Activated effector memory CD4-positive, alpha-beta T cell treated with anti-CD3 and anti-CD28 coated beads, Interleukin-2, amount 50 U/mL, for 16 hours (primary cell): Measurements from ENCODE around the gene DCPS.

ENCODE experiments used
- DNase-seq: peaks from one replicate; pipeline ENCODE4 v3.0.0-alpha.2; 2020

Gene DCPS

DNA sequence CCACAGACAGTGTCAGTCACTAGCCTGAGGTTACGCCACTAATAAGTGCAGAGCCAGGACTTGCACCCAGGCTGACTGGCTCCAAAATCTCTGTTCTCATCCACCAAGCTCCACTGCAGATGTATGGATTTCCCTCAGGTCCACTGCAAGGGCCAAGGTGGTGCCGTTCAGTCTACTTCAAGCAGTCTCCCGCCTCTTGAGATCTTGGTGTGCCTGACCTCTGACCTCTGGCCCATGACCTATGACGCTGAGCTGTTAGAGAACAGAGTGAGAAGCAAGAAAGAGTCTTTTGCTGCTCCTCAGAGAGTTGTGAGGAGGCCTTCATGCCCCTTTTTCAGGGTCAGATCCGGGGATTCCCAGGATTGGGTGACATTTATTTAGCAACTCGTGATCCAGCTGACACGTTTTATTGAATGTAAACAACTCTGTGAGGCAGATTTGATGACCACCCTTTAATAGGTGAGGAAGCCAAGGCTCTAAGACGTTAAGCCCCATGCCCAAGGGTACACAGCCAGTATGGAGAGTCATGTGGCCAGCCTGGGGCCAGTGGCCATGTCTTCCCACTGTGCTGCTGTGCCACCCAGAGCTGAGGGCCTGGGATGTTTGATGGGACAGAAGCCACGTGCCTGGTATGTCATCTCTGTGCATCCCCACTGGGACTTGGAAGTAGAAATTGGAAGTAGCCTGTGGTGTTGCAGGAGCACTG lies 25.2 kb downstream of the DCPS start:
- peak; percentile 60 for DNase-seq

DNA sequence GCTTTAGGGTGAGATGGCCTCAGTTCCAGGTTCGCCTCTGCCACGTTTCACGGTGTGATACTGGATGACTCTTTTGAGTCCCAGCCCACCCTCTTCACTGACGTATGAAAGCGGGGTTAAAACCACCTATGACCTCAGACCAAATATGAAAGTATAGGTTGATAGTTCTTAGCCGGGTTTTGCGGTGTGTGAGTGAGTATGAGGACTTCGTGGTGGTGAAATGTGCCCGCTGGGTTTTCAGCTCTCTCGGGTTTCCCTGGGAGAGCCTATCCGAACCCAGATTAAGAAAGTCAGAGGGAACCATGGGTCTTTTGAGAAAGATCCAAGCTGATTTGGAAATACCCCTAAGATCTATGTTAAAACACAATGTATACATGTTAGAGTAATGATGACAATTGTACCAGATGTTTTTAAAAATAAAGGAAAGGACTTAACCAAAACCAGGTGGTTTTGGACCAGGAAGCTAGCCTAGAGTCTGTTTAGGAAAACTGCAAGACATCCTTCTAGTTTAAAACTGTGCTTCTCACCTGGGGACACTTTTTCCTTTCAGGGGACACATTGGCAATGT lies 25.9 kb downstream of the DCPS start:
- DNase-seq = no peak

DNA sequence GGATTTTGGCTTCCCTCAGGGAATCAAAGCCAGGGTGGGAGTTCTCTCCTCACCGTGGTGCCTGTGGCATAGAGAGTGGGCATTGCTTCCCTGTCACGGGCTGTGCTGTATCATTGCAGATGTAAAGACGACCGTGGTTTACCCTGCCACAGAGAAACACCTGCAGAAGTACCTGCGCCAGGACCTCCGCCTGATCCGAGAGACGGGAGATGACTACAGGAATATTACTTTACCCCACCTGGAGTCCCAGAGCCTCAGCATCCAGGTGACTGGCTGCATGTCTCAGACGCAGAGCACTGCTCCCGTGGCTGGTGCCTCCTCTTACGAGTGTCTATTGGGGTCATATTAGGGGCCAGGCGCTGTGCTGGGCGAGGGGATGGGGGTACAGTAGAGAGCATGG lies 27.4 kb downstream of the DCPS start:
- DNase-seq = peak; percentile 54

DNA sequence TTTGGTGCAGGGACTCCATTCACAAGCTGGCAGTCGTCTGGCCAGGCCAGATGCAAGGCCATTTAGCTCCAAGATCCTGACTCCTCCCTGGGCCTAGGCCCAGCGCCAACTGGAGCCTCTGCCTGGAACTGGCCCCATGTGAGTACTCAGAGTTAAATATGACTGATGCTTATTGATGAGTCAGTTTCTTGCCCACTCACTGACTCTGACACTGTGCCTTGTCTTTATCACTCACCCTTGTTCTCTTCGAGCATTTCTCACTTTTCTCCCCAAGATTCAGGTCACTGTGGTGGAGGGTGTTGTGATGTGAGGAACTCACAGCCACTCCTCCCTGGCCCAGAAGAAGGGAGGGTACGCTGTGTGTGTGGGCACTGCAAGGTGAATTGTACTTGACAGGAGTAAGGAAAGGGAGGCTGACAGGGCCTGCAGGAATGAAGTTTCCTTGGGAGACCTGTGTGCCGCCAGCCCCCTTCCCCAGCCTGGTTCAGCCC lies 28.4 kb downstream of the DCPS start:
- peak; percentile 25 for DNase-seq

DNA sequence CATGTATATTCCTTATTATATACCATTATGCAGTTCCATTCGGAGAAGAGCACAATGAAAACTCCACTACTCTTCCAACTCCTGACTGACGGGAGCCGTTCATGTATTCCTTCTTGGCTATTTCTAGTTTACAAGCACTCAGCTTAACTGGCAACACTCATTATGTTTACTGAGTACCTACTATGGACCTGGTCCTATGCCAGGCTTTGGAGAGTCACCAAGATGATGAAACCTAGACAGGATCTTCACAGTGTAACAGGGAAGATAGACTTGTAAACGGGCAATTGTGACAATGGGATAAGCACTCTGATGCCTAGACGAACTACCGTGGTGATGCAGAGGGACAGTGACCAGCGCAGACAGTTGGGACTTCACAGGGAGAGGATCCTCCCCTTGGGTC lies 29.3 kb downstream of the DCPS start:
- no peak for DNase-seq

DNA sequence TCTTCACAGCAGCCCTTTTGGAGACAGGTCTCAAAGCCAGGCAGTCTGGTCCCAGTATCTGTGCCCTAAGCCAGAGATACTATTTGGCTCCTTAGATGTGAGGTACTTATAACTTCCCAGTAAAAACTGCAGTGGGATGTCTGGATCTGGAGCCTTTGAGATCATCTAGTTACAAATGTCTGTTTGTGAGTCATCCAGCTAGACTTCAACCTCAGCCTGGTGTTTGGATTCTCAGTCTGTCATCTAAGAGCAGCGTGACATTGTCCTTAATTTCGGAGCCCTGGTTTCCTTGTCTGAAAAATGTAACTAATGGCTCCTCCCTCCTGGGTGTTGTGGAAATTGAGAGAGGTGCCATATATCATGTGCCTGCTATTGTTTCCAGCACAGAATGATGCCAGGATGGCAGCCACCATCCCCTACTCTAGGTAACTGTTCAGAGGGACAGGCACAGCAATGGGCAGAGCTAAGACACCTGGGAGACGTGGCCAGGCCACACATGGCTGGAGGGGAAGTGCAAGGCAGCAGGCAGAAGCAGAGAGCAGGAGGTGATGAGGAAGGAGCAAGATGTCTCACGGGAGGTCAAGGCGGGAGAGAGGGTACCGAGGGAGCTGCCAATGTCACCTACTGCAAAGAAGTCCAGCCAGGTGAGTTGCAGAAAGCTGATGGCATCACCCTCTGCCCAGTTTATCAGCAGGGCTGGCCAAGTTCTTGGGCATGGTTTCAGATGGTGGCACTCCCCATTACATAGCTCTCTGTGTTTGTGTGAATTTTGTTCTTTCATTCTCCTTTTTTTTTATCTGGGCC lies 31.0 kb downstream of the DCPS start:
- peak; percentile 51 for DNase-seq

DNA sequence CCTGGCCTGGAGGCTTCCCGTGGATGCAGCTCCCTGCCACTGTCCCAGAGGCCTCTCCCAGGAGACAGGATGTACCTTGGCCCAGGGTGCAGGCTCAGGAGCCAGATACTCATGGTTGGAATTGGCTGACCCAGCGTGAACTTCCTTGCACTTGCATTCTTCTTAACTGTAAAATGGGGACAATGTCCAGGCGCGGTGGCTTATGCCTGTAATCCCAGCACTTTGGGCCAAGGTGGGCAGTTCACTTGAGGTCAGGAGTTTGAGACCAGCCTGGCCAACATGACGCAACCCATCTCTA lies 31.6 kb downstream of the DCPS start:
- DNase-seq = no peak

DNA sequence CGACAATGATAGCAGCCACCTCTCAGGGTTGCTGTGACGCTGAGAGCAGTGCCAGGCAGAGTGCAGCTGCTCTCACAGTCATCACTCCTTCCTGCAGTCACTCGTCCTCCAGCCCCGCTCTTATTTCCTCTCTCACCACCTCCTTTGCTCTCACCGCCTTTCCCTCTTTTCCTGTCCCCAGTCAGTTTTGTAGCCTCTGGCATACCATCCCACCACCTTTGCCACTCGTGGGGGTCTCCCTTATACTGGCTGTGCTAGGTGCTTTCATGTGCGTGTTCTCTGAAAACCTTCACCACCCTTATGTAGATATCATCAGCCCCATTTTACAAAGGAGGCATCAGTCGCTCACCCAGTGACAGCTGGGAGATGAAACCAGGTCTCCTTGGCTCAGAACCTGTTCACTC lies 32.3 kb downstream of the DCPS start:
- DNase-seq = peak; percentile 52

DNA sequence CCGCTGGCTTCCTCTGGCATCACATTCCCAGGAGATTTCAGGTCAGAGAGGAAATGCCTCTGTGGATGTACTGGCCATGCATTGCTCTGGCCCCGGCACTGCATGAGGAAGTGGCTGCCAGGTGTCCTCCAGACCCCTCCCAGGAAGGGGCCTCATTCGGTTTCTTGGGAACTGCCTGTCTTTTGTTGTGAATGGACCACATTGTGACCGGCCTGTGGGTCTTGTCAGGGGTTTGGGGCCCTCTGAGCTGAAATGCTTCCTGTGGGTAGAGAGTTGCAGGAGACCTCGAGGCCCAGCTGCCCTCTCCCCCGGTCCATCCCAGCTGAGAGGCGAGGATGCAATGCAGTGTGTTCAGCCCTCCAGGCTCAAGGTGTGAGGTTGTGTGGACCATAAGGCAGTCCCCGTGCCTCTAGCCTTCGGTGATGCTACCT lies 32.8 kb downstream of the DCPS start:
- DNase-seq = peak; percentile 59

DNA sequence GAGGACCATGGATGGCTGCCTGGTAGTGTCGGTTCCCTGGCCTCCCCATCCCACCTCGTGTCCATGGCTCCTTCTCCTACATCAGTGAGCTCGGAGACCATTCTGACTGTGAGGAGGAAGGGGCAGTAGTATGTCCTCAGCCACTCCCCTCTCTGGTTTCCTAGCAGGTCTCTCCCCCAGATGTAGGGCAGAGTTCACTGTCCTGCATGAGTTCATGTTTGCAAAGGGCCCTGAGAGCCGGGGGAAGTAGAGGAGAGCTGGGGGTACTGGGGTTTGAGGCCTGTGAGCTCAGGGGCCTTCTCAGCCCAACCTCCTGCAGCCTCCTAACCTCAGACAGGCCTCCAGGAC lies 33.2 kb downstream of the DCPS start:
- no peak for DNase-seq

DNA sequence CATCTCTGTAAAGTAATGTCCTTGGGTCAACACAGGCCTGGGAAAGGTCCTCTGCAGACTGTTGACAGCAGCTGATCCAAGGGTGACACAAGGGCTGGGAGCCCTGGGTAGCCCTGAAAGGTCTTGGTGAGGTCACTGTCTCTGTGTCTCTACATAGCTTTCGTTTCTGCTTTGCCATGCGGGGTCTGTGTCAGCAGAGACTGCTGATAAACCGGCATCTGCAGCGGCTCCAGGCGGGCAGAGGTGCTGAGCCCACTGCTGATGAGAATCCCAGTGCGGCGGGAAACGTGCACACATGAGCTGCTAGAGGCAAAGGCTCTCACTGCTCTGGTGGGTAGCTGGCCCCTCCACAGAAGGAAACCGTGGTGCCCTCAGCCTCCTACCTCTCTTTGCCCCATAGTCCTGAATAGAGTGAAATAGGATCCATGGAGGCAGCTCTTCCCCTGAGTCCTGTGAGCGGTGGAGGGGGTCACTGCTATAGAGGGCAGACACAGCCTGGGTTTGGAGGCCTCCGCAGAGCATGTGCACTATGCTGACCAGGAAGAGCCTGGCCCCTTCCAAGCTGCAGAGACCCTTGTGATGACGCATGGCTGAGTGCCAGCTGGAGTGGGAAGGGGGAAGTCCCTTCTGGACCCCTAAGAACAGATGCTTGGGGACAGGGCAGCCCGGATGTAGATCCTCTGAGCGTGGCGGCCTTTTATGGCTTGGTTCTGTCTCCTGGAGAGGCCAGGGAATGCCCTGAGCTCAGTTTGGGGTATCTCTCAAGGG lies 33.8 kb downstream of the DCPS start:
- peak; percentile 55 for DNase-seq

DNA sequence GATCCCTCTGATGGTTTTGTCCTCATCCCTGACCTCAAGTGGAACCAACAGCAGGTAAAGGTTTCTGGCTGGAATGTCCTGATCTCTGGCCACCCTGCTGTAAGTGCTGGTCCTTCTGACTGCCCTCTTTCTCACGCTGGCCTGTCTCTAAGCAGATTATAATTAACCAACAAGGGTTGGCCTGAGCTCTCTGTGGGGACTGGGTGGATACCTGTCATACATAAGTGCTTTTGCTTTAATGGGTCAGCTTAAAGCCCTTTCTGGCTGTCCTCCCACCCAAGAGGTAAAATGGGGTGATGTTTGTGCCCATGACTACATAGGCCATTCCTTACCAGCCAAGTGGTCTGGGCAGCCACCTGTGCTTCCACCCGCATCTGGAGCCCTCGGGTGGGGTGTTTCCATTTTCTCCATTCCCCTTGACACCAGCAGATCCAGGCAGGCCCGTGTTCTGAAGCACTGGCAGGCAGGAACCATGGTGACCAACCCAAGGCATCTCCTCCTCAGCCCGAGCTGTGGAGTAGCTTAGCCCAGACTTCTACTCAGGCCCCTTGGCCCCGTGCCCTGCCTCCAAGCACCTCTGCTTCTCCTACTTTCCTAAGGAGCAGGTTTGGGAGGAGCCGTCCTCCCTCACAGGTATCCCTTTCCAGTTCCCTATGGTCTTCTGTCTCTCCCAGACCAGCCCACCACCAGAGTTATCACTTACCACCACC lies 34.6 kb downstream of the DCPS start:
- no peak for DNase-seq

DNA sequence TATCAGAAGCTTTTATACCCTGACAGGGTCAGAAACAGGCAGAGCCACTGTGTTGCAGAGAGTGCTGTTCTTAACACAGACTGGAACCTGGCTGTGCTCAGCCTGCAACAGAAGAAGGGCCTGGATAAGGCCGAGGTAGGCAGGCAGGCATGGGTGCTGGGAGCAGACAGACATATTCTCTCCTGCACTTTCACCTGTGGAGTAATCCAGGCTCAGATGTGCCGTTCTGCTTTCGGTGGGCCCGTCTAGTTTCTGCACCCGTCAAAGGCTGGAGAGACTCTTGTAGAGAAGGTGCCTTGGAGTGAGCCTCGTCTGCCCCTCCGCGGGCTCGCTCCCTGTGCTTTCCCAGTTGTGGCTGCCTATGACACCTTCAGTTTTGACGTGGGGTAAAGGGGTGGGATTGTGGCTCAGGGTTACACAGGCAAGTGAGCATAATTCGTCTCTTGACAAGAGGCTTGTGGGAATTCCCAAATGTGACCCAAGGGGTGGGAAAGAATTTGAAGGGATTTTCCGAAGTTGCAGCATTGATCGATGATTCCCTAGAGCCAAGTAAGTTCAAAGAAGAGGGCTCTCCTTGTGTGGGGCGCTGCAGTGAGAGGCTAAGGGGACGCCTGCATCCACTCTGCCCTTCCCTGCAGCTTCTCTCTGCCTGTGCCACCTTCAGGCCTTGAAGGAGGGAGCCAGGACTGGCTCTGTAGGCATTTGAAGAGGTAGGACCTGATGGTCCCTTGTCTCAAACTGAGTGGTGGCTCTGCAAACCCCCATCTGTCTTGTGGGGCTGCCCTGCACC lies 35.4 kb downstream of the DCPS start:
- DNase-seq = no peak

DNA sequence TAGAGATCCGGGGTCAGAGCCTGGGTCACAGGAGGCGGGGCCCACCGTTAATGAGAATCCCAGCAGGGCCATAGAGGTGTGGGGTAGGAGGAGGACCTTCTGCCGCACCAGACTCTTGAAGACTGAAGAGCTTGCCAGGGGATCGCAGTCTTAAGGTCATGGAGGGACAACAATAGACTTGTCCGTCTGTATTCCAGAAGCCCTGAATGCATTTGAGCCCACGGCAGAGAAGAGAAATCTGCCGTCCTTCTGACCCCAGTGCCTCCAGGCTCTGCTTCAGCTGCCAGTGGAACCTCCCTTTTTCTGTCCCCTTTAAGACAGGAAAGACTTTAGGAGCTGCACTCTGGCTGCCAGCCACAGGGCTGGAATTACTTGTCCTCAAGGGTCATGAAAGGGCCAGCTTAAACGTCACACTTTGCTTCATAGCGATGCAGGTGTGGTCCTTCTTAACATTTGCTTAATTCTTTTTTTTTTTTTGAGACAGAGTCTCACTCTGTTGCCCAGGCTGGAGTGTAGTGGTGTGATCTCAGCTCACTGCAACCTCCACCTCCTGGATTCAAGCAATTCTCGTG lies 36.1 kb downstream of the DCPS start:
- no peak for DNase-seq

DNA sequence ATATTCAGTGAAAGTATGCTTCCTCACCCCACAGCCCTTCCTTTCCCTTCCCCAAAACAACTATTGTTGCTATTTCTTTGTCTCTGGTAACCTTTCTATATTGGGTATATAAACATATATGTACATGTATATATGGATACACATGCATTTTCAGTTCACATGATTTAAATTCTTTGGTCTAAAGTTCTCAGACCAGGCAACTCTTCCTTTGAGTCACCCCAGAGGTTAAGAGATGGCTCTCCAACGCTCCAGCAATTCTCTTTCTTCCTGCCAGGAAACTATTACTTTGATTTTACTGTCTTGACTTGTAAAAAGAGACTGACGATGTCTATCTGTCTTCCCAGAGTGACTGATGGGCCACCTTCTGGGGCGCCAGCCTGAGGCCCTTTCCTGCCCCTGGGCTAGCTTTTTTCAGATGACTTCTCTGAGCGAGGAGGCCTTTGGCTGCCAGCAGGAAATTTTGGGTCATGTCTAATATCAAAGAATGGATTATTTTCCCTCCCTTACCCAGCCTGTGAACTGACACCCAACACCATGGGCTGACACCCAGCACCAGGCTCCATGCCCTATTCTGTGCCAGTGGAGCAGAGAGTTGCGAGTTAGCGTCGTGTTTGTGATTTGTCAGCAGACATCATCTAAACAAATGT lies 37.2 kb downstream of the DCPS start:
- no peak for DNase-seq

DNA sequence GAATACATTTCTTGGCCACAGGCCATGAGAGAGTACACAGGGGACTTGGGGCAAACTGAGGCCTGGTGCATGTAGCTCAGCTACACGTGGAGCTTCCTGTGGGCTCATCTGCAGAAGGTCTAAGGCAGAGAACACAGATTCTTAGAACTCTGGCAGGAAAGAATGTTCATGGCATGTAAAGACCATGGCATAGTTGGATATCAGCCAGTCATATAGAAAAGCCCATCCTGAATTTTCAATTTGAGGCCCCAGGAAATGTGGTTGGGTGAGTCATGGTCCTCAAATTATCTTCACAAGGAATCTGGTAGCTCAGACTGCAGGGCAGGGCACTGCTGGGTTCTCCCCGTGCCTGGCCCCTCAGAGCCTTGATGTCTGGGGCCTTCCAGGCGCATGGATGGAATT lies 37.9 kb downstream of the DCPS start:
- no peak for DNase-seq

DNA sequence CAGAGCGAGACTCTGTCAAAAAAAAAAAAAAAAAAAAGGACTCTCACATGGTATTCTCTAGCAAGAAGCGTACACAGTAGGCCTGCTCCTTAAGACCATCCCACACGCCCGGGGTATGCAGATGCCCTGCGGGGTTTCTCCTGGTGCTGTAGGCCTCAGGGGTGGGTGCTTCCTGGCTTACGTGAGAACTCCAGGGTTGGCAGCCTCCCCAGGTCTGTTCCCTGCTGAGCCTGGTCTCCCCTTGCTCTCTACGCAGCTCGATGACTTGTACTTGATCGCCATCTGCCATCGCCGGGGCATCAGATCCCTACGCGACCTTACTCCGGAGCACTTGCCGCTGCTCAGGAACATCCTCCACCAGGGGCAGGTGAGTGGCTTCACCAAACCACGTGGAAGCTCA lies 39.2 kb downstream of the DCPS start:
- no peak for DNase-seq

DNA sequence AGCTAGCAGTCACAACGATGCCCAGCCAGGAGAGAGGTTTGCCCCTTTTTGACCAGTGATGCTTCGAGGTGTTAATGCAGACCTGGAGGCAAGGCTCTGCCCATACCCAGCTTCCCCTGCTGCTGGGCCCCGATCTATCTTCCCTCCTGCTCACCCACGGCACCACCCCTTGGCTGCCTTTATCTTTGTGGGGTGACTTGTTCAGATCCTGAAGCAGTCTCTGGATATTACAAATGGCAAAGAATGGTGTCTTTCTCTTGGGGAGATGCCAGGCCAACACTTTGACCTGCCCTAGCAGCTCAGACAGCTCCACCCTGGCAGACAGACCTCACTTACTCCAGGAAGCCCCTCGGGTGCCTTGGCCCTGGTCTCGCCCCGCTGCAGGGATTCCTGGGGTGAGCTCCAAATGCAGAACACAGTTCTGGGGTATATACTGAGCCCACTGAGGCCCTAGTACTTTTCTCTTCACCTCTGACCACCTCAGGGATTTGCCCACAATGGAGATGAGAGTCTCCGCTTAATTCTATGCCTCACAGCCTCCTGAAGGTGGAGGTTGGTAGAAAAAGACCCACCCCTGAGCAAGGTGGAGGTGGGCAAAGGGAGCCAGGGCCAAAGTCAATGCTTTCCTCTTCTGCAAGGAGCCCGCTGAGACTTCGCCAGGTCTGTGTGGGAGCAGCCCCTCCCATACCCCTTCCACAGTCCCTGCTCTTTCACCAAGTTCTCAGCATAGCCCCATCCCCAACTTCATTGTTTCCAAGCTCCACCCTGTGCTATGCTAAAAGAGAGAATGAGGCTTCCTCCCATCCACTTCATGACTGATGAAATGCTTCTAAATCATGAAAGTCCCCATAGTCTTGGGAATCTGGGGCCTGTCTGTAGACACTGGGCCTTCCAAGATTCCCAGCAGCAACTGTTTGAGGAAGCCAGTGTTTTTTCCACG lies 40.6 kb downstream of the DCPS start:
- no peak for DNase-seq

DNA sequence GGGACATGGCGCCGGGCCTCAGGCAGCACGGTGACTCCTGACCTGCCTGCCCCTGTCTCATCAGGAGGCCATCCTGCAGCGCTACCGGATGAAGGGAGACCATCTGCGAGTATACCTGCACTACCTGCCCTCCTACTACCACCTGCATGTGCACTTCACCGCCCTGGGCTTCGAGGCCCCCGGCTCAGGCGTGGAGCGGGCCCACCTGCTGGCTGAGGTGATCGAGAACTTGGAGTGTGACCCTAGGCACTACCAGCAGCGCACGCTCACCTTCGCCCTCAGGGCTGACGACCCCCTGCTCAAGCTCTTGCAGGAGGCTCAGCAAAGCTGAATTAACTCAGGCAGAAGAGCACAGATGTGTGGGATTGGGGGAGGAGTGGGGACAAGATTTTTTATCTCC lies 41.4 kb downstream of the DCPS start:
- no peak for DNase-seq
